Measurements from ENCODE around the gene ZBTB7A.

The ZBTB7A gene

DNA sequence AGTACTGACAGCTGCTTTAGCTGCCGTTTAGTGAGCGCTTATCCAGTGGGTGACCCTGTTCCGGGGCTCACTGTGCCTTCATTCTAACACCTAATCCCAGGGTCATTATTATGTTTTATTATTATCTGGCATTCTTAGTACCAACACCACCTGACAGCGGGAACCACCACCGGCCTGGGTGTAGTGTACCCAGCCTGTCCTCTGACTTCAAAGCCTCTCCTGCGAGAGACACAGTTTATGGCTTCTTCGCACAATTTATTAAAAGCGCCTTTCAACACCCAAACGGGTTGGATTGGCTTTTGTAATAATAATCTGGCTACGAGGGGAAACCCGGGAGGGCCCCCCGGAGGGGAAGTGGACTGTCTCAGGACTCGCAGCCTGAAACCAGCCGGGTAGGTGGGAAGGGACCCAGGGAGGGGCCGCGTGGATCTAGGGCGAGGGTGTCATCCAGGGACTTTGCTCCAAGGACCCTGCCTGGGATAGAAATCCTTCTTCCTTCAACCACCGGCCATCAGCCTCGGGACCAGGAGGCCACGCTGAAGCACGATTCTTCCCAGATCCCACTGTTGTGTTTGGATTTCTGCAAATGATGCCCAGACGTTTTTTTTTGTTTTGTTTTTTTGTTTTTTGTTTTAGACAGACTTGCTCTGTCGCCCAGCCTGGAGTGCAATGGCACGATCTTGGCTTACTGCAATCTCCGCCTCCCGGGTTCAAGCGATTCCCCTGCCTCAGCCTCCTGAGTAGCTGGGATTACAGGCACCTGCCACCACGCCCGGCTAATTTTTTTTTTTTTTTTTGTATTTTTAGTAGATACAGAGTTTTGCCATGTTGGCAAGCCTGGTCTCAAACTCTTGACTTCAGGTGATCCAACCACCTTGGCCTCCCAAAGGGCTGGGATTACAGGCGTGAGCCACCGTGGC is 1.6 kb upstream of the ZBTB7A start:
- DNase-seq (ENCODE audit: low read depth in 2 of 2): no peak

DNA sequence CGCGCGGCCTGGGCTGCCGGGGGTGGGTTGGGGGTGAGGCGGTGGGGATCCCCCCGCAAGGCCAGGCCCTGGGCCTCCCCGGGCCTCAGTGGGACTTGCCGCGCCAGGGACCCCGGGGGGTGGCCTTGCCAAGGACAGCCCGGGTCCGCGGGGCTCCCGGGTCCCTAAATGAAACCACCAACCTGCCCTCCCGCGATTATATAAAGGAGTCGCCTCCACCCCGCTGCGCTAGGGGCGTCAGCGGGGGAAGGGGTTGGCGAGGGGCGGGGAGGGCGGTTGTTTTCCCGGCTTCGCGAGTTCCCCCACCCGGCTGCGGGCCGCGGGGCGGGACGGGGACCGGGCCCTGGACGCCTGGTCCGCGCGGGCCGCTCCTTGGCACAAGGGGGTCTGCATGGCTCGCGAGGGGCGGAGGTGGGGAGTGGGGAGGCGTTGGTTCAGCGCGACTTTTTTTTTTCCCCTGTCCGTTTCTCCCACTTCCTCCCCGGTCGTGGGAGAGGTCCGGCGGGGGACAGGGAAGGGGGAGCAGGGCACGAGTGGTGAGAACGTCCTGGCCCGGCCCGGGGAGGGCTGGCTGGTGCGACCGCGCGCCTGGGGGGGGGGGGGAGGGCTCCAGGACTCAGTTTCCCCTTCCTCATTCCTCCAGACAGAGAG is 822 bp upstream of the ZBTB7A start:
- DNase-seq (ENCODE audit: low read depth in 2 of 2): no peak

DNA sequence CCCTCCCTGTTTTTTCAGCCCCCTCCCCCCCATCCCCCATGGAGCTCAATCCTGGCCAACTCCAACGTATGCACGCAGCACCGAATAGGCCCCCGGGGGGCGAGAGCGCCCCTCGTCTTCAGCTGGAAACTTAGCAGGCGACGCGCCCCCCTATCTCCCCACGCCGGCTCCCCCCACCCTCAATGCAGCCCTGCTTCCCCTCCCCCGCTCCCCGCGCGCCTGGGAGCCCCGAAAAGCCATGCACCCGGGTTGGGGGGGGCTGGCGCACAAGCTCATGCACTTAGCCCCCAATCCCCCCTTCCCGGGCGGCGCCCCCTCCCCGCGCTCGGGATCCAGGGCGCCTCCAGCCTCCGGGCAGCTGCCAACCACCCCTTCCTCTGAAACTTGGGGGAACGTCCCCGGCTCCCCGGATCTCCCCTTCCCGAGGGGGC is 508 bp downstream of the ZBTB7A start:
- peak; percentile 43 to 54 for DNase-seq (ENCODE audit: low read depth in 2 of 2)

- DNase-seq (ENCODE audit: low read depth in 2 of 2): peak; percentile 93 to 96
Measured at GRCh38 chr19:4065430-4066175, 1.1 kb downstream of the ZBTB7A start.

- no peak for DNase-seq (ENCODE audit: low read depth in 2 of 2)
Measured at GRCh38 chr19:4064496-4065260, 2.0 kb downstream of the ZBTB7A start.

DNA sequence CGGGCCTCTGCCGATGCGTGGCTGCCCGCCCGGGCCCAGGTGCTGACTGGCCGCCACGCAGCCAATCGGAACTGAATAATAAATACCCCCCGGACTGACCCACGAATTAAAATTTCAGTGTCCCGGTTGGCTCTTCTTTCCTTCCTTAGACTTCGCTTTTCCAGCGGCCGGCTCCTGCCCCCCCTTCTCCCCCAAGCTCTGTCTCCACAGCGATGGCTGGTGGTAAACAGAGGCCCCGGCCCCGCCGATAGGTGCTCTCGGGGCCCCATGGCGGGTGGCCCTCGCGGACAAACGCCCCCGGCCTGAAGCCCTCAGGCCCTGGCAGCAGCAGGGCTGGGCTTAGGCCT is 2.6 kb downstream of the ZBTB7A start:
- no peak for DNase-seq (ENCODE audit: low read depth in 2 of 2)

- DNase-seq (ENCODE audit: low read depth in 2 of 2): no peak
Measured at GRCh38 chr19:4063369-4064148, 3.1 kb downstream of the ZBTB7A start.

DNA sequence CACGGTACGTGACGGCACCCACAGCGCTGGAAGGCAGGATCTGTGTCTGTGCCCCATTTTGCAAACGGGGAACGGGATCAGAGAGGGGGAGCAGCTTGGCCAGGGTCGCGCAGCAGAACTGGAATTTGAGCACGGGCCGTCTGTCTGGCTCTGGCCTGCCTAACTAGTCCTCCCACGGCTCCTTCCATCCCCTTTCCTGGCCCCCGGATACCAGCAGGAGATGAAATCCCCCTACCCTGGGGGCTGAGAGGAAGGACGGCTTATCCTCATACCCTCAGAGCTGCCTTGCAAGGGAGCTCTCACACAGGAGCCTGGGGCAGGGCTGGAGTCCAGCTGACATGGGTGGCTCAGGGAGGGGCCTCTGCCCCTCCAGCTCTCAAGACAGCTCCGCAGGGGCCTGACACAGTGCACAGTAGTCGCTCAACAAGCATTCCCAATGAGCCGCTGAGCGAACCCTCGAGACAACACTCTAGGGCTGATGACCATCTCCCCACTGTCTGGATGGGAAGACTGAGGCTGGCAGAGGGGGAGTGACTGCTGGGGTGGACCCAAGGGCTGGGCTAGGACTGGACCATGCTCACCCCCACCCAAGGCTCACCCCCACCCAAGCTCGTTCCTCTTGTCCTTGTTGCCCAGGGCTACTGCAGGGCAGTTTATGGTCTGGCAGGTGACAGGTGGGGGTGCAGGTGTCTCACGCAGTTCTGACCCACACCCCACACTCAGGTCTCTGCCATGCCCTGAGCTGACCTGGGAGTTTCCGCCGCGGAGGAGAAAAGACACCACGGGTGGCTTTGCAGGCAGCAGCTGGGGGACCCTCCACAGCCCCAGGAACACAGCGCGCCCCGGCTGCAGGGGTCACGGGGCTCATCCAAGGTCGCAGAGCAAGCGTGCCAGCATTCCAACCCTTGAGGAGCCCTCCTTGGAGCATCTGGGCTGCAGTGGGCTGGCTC is 4.0 kb downstream of the ZBTB7A start:
- no peak for DNase-seq (ENCODE audit: low read depth in 2 of 2)

DNA sequence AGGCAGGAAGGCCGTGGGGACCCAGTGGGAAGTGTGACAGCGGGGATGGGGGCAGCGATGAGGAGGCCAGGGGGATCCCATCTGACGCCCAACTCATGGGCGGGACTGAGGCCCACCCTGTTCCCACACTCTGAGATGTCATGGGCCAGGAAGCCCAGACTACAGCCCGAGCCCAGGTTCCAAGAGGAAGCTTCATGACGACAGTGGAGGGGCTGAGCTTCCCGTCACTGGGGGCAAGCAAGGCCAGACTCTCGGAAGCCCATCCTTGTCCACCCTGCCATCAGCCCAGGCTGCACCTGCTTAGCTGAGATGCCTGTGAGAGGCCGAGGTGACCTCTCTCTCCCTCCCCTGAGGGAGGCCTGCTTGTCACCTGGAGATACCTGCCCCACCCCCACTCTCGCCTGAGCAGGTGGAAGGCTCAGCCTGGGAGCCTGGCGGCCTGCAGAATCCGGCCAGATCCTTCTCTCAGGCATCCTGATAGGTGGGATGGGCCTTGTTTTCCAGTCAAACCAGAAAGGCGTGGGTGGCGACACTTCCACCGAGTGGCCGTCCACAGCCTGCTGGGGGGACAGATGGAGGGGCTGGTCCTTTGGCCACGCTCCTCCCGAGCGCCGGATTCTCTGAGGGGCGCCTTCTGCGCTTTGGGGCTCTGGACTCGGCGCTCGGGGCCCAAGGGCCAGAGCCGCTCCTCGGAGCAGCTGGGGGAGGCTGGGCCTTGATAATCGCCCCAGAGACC is 4.8 kb downstream of the ZBTB7A start:
- DNase-seq (ENCODE audit: low read depth in 2 of 2): no peak

GRCh38 chr19:4061178-4061682 is 5.5 kb downstream of the ZBTB7A start:
- no peak for DNase-seq (ENCODE audit: low read depth in 2 of 2)

DNA sequence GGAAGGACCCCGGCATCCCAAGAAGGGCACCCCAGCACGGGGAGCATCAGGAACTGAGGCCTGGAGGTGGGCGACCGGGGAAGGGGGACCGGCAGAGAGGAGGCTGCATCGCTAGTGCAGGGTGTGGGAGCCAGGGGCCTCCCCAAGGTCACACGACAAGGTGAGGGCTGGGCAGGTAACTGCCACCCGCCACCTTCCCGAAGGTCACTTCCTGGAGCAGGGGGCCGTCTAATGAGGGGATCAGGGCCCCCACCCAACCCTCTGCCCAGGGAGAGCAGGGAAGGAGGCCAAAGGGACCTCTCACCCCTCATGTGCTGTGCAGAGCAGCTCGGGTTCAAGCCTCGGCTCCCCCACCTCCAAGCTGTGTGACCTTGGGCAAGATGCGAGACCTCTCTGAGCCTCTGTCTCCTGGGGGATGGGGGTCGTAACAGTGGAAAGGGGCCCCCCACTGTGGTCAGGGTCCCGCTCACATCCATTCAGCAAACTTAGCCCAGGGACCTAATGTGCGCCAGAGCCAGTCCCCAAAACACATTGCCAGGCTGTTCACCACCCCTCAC is 6.0 kb downstream of the ZBTB7A start:
- no peak for DNase-seq (ENCODE audit: low read depth in 2 of 2)

DNA sequence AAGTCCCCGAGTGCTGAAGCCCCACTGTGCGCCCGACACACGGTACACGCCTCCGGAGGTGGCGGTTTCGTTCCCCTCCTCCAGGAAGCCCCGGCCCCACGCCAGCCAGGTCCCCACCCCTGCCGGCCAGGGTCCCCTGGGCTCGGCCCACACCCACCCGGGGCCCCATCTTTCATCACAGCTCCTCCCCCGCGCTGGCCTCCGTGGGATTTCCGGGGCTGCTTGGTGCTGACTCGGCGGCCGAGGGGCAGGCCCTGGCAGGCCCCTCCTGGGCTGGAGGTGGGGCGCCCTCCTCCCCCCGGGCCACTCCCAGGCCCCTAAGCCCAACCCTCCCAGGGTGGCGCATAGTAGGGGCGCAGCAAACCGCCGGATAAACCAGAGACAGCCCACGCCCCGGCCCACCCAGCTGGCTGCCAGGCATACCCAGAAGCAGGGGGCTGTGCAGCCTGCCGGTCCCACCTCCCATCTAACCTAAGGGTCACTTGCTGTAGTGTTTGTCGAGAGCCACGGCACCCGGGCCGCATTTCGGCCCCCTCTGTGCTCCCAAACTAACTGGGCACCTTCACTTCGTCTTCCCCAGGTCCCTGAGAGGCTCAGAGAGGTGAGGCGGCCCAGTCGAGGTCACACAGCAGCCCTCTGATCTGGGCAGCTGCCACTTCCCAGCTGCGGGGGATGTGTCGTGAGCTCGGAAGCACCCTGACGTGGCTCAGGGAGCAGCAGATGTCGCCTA is 6.6 kb downstream of the ZBTB7A start:
- DNase-seq (ENCODE audit: low read depth in 2 of 2): no peak

DNA sequence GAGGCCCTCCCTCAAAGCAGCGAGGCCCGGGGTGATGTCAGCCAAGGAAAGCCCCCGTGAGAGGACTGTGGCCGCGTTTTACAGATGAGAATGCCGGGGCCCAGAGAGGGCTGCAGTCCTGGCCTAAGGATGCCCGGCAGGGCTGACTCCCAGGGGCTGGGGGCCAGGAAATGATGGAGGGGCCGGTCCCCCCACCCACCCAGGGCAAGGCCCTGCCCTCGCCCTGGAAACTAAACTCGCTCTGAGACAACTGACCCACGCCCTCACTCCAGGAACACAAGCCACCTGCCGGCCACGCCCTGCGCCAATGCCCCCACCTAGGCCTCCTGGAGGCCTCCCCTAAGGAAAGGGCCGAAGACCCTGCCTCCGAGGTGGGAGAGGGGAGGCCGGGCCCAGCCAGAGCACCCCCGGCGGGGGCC is 7.2 kb downstream of the ZBTB7A start:
- no peak for DNase-seq (ENCODE audit: low read depth in 2 of 2)

DNA sequence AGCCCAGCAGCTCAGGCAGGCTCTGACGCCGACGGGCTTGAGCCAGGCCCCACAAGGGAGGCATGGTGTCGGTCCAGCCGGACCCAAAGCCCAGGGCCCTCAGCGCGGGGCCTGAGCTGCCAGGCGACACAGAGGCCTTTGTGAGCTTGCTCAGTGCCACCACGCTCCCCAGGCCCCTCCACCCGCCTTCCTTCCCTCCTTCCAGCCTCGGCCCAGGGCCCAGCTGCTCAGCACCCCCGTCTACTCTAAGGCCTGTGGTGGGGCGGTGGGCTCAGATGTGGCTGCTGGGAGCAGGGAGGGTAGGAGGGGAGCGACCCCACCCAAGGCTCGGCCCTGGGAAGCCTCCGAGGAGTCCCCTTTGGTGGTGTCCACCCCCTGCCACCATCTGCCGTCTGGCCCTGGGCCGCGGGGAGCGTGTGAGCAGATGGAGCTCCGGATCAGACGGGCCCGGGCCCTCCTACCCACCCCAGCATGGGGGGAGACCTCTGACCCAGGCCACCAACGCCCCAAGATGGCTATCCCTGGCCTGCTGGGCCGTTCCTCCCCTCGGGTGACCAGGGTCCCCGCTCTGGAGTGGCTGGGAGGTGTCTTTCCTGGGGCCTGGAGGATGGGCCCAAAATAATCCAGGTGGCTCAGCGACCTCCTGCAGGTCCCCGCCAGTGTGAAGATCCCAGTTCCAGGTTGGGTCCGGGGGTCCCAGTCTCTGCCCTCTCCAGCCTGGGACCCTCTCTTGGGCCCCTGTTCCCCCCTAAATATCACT is 7.8 kb downstream of the ZBTB7A start:
- no peak for DNase-seq (ENCODE audit: low read depth in 2 of 2)

DNA sequence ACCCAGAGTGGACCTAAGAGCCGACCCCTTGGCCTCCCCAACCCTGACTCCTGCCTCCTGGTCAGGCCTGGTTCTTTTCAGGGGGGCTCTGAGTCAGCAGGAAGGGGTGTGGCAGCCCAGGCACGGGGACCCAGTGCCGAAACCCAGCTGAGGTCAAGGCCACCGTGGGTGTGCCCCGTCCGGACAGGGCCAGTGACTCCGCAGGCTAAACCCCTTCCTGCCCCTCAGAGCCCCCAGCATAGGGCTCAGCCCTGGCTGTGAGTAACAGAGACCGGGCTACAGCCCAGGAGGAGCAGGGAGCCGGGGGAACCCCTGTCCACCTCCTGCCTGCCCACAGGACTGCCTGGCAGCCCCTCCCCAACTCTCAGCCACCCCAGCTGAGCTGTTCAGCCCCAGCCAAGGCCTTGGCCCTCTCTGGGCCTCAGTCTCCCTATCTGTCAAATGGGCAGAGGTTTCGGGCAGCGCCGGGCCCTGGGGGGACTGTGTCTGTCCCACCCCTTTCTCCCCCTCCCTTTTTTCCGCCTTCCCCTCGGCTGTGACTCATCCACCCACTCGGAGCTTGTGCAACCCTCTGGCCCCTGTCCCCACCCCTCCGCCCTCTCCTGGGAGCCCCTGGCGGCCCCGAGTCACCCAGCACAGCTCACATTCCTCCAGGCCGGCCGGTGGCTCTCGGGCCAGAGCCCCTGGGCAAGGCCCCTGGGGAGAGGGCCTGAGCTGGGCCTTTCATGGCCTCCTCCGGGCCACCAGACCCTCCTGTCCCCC is 8.6 kb downstream of the ZBTB7A start:
- DNase-seq (ENCODE audit: low read depth in 2 of 2): peak in 1 of 2 donors; percentile 46

GRCh38 chr19:4055209-4055552 is 11.5 kb downstream of the ZBTB7A start:
- no peak for DNase-seq (ENCODE audit: low read depth in 2 of 2)

Data from stimulated activated CD4-positive, alpha-beta T cell treated with anti-CD3 and anti-CD28 coated beads, Interleukin-1b, Interleukin-23, amount 100 ng/mL, for 4 hours (primary cell).